Neuronal stem cell (in vitro differentiated cells): ENCODE measurements around the gene RHBG.

Experiments
- DNase-seq: peaks from one replicate; pipeline ENCODE4 v3.0.0-alpha.2; 2013; ENCODE audit warnings: low spot score
- H2AFZ ChIP-seq: one replicate; pipeline ENCODE4 v1.6.1; 2013; ENCODE audit warnings: mild to moderate bottlenecking, low read length, inconsistent platforms
- H2AK5ac ChIP-seq: 2 replicates; pipeline ENCODE4 v1.6.1; 2013; ENCODE audit warnings: low read depth, mild to moderate bottlenecking, inconsistent platforms, low read length, moderate library complexity, mixed read lengths
- H2BK120ac ChIP-seq: 2 replicates; pipeline ENCODE4 v1.6.1; 2013; ENCODE audit warnings: low read depth, mild to moderate bottlenecking, inconsistent platforms, low read length, moderate library complexity, mixed read lengths
- H2BK12ac ChIP-seq: one replicate; pipeline ENCODE4 v1.6.1; 2013; ENCODE audit warnings: low read length, inconsistent platforms
- H2BK15ac ChIP-seq: 2 replicates; pipeline ENCODE4 v1.6.1; 2013; ENCODE audit warnings: mild to moderate bottlenecking, low read length, inconsistent platforms, mixed read lengths
- H2BK5ac ChIP-seq: one replicate; pipeline ENCODE4 v1.6.1; 2013; ENCODE audit warnings: inconsistent platforms, mild to moderate bottlenecking, low read length, moderate library complexity
- H3K14ac ChIP-seq: one replicate; pipeline ENCODE4 v1.6.1; 2013; ENCODE audit warnings: low read length, inconsistent platforms
- H3K18ac ChIP-seq: 2 replicates; pipeline ENCODE4 v1.6.1; 2013; ENCODE audit warnings: low read length, inconsistent platforms
- H3K23ac ChIP-seq: 2 replicates; pipeline ENCODE4 v1.6.1; 2013; ENCODE audit warnings: low read depth, mild to moderate bottlenecking, mixed read lengths, low read length, inconsistent platforms; ENCODE audit not compliant: poor library complexity
- H3K27ac ChIP-seq: replicated peaks from 3 replicates; pipeline ENCODE4 v1.5.1; 2013; ENCODE audit warnings: low read length, inconsistent platforms
- H3K27me3 ChIP-seq, 3 experiments: 2 replicates each; pipeline ENCODE4 v1.6.1; 2013; ENCODE audit warnings: low read length in 3 of 3, mild to moderate bottlenecking in 2 of 3, inconsistent platforms in 1 of 3, low read depth in 1 of 3, mixed read lengths in 1 of 3, moderate library complexity in 1 of 3; ENCODE audit not compliant: control insufficient read depth in 3 of 3, insufficient read depth in 3 of 3
- H3K36me3 ChIP-seq, 2 donors: replicated peaks in 1 of 2; 2 replicates each; pipeline ENCODE4 v1.6.1; 2013; ENCODE audit warnings: low read length in 2 of 2; ENCODE audit not compliant: control insufficient read depth in 2 of 2, insufficient read depth in 2 of 2
- H3K4ac ChIP-seq: 2 replicates; pipeline ENCODE4 v1.6.1; 2013; ENCODE audit warnings: inconsistent platforms, mild to moderate bottlenecking, low read length, moderate library complexity
- H3K4me1 ChIP-seq, 2 donors: 1 replicate in 1 of 2; 2 replicates in 1 of 2; pipeline ENCODE4 v1.6.1; 2013; ENCODE audit warnings: low read length in 2 of 2, low read depth in 1 of 2; ENCODE audit not compliant: control insufficient read depth in 2 of 2, insufficient read depth in 1 of 2
- H3K4me2 ChIP-seq: one replicate; pipeline ENCODE4 v1.6.1; 2013; ENCODE audit warnings: mild to moderate bottlenecking, low read length, inconsistent platforms; ENCODE audit not compliant: insufficient read depth, poor library complexity, severe bottlenecking
- H3K4me3 ChIP-seq, 2 donors: 2 replicates each; pipeline ENCODE4 v1.5.1; 2013; ENCODE audit warnings: low read length in 2 of 2, mild to moderate bottlenecking in 2 of 2, inconsistent platforms in 1 of 2, moderate library complexity in 1 of 2
- H3K79me1 ChIP-seq: one replicate; pipeline ENCODE4 v1.6.1; 2013; ENCODE audit warnings: low read depth, mild to moderate bottlenecking, inconsistent platforms, low read length, moderate library complexity
- H3K9ac ChIP-seq: one replicate; pipeline ENCODE4 v1.6.1; 2013; ENCODE audit warnings: mild to moderate bottlenecking, low read depth, low read length, inconsistent platforms; ENCODE audit not compliant: poor library complexity
- H3K9me3 ChIP-seq, 2 donors: replicated peaks in 1 of 2; 2 replicates each; pipeline versions ENCODE3 to v1.6.1; 2013; ENCODE audit warnings: low read length in 2 of 2, mild to moderate bottlenecking in 2 of 2, inconsistent platforms in 1 of 2, low read depth in 1 of 2, mixed read lengths in 1 of 2, moderate library complexity in 1 of 2; ENCODE audit not compliant: control insufficient read depth in 2 of 2, insufficient read depth in 1 of 2
- H4K8ac ChIP-seq: one replicate; pipeline ENCODE4 v1.6.1; 2013; ENCODE audit warnings: low read depth, mild to moderate bottlenecking, inconsistent platforms, low read length, moderate library complexity
- H4K91ac ChIP-seq: one replicate; pipeline ENCODE4 v1.6.1; 2013; ENCODE audit warnings: low read length, low read depth, mild to moderate bottlenecking, inconsistent platforms; ENCODE audit not compliant: poor library complexity
- WGBS, 2 donors: extraction: QIAGEN DNeasy Blood & Tissue Kit; methylation state at CpG; one replicate each; pipeline ENCODE4 v1.1.7; 2013; ENCODE audit warnings: missing lambda C conversion rate in 2 of 2, mixed read lengths in 1 of 2; ENCODE audit not compliant: insufficient read length in 2 of 2, insufficient replicate concordance in 1 of 2; ENCODE audit errors: extremely low coverage in 2 of 2; 5-methylcytosine and 5-hydroxymethylcytosine counted together

Gene RHBG

DNA sequence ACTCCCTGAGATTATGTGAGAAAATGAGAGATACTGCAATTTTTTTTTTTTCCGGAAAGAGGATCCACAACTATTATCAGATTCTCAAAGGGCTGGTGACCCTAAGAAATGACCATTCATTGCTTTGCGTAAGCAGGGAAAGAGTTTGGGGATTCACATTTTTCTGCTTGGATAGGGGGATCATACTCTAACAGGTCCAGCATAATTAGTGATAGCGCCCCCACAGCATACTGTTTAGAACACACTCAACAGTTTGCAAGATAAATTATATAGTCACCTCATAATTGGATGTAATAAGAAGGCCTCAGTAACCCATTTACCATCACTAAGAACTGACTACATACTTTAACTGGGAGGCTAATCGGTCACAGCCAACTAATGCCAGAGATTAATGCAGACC, 32.8 kb upstream of the RHBG start:
- H3K4me1 ChIP-seq = peaks cover 2 to 5% of the 10 kb centered on the region in 2 donors
- no peak overlapping the region for H2BK5ac ChIP-seq
- no peaks in the 10 kb centered on the region for H3K27me3 ChIP-seq
- WGBS, 2 donors = no CpG with 5 or more reads among the region's 4 CpGs
- H3K4me3 ChIP-seq = peak overlapping the region in 1 of 2 donors; percentile 57
- H3K9me3 ChIP-seq = no peaks in the 10 kb centered on the region
- H3K23ac ChIP-seq = no peak overlapping the region
- no peak overlapping the region for H3K9ac ChIP-seq
- no peak overlapping the region for H2BK15ac ChIP-seq
- no peak overlapping the region for H2AFZ ChIP-seq
- no peak overlapping the region for H4K91ac ChIP-seq
- H2AK5ac ChIP-seq = no peak overlapping the region
- no peaks in the 10 kb centered on the region for H3K79me1 ChIP-seq
- no peak overlapping the region for H3K27ac ChIP-seq
- H3K36me3 ChIP-seq = peaks cover 17 to 57% of the 10 kb centered on the region in 2 donors
- no peak overlapping the region for H3K4me2 ChIP-seq
- no peak overlapping the region for H2BK120ac ChIP-seq
- H3K18ac ChIP-seq = no peak overlapping the region
- no peak overlapping the region for H4K8ac ChIP-seq
- no peak overlapping the region for H2BK12ac ChIP-seq
- H3K14ac ChIP-seq = no peak overlapping the region
- DNase-seq = no peak
- no peak overlapping the region for H3K4ac ChIP-seq

DNA sequence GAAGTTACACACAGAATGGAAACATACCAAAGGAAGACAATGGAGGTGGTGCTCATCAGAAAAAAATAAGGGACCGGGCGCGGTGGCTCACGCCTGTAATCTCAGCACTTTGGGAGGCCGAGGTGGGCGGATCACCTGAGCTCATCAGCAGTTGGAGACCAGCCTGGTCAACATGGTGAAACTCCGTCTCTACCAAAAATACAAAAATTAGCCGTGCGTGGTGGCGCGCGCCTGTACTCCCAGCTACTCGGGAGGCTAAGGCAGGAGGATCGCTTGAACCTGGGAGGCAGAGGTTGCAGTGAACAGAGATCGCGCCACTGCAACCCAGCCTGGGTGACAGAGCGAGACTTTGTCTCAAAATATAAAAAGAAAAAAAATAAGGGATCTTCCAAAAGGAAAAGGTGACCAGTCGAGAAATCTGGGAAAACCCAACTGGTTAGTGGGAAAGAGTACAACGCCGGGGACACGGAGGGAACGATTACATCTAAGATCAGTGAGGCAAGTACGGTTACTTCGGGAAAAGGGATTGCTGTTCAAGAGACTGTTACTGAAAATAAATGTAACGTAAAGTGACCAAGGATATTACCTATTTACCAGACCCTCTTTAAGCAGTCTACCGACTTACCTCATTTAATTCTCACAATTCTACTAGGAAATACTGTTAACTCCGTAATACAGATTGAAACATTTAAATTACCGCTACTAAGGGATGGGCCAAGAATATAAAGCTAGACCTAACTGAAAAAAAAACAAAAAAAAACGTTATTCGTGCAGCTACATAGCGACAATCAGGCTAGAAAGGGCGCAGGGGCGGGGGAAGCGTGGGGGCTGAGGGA, 31.7 kb upstream of the RHBG start:
- no peak overlapping the region for H4K91ac ChIP-seq
- no peaks in the 10 kb centered on the region for H3K9me3 ChIP-seq
- H2BK12ac ChIP-seq = no peak overlapping the region
- H2BK5ac ChIP-seq = no peak overlapping the region
- no peak overlapping the region for H2BK15ac ChIP-seq
- H2AK5ac ChIP-seq = no peak overlapping the region
- H3K79me1 ChIP-seq = no peaks in the 10 kb centered on the region
- no CpG with 5 or more reads among the region's 34 CpGs for WGBS, 2 donors
- H3K27ac ChIP-seq = no peak overlapping the region
- H3K23ac ChIP-seq = no peak overlapping the region
- no peak overlapping the region for H3K4ac ChIP-seq
- peaks cover 14 to 46% of the 10 kb centered on the region in 2 donors for H3K36me3 ChIP-seq
- peak overlapping the region; percentile 96 for H3K18ac ChIP-seq
- H2BK120ac ChIP-seq = no peak overlapping the region
- peaks cover 0 to 1% (median 0%) of the 10 kb centered on the region in 3 experiments for H3K27me3 ChIP-seq
- no peak overlapping the region for H4K8ac ChIP-seq
- peaks cover 2 to 5% of the 10 kb centered on the region in 2 donors for H3K4me1 ChIP-seq
- H3K4me3 ChIP-seq = peak overlapping the region; percentile 57 to 94
- H2AFZ ChIP-seq = peak overlapping the region; percentile 58
- no peak overlapping the region for H3K14ac ChIP-seq
- H3K9ac ChIP-seq = peak overlapping the region; percentile 88
- H3K4me2 ChIP-seq = peak overlapping the region; percentile 70
- DNase-seq = no peak

DNA sequence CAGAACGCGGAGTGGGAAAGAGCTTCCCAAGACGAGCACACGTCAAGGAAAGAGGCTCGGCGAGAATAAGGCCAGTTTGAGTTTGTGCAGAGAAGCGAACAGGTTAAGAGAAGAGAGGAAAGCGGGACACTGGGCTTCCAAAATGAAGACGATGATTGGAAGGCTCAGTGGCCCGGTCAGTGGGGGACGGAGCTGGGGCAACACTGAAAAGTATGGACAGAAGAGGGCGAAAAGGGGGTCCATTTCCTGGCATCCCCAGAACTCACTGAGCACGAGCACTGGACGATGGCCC, 31.2 kb upstream of the RHBG start:
- Histone ChIP-seq H2BK12ac (no peak overlapping the region), H3K23ac (peak overlapping the region; percentile 60), H4K8ac (no peak overlapping the region), H2AK5ac (no peak overlapping the region), H2BK15ac (no peak overlapping the region), H3K14ac (no peak overlapping the region), H2BK5ac (no peak overlapping the region), H3K18ac (peak overlapping the region; percentile 96), H3K4me1 (peaks cover 2 to 5% of the 10 kb centered on the region in 2 donors), H3K27ac (peak overlapping the region; percentile 67), H3K27me3 (peaks cover 0 to 5% (median 0%) of the 10 kb centered on the region in 3 experiments), H3K9ac (peak overlapping the region; percentile 88), H3K36me3 (peaks cover 12 to 41% of the 10 kb centered on the region in 2 donors), H4K91ac (no peak overlapping the region), H3K4me3 (peak overlapping the region; percentile 57 to 94), H2AFZ (peak overlapping the region; percentile 58), H3K9me3 (no peaks in the 10 kb centered on the region), H3K4ac (no peak overlapping the region), H2BK120ac (no peak overlapping the region), H3K79me1 (no peaks in the 10 kb centered on the region), H3K4me2 (peak overlapping the region; percentile 42)
- no peak for DNase-seq
- WGBS, 2 donors = no CpG with 5 or more reads among the region's 14 CpGs

DNA sequence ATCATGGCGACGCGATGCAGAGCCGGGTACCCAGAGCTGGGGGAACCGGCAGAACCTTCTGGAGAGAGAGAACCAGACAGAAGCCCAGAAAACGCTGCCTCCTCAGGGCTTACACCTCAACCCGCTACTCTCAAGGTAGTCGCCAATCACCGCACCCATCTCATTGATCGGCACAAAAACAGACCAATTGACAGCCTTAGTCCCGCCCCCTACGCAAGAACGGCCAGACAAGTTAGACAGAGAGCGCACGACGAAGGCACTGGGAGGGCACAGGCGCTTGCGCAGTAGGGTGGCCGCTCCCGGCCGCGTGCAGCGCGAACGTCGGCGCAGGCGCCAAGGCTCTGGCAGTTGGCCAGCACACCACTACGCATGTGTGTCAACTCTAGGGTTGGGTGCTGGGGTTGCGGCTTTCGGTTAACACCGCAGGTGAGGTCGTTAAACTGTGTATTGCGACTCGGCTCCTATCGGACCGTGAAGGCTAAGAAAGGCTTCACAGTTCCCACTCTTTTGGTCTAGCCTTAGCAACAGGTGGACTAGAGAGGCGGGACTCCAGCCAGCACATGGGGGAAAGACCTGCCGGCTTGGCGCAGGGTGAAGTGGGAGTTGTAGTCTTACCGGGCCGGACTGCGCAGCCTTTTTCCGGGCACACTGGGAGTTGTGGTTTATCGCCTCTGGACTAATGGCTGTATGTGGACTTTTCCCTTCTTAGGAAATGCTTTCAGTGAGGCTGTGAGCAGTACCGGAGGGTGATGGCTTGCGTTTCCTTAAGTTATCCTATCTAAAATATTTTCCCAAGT, 30.6 kb upstream of the RHBG start, which contains the start of the genes CCT3 and TSACC:
Gene CCT3 (minus strand): TSS at position 113 of the 797 bp plus-strand sequence. CDS start 108 bp downstream, at position 5.
Gene TSACC (plus strand): TSS at position 347 of the 797 bp plus-strand sequence. CDS start 1,232 bp downstream, outside the sequence.
- no CpG with 5 or more reads among the region's 47 CpGs for WGBS, 2 donors

More for the DNA sequence above, 30.6 kb upstream of the RHBG start, which contains the start of the genes CCT3 and TSACC:
- no peak within 1 kb of the TSS for H3K4ac ChIP-seq
- peaks cover 0 to 9% (median 0%) of the 10 kb centered on the region in 3 experiments for H3K27me3 ChIP-seq
- no peak within 1 kb of the TSS for H2AK5ac ChIP-seq
- no peak within 1 kb of the TSS for H2BK120ac ChIP-seq
- peaks cover 12 to 35% of the 10 kb centered on the region in 2 donors for H3K36me3 ChIP-seq
- peak within 1 kb of the TSS; percentile 84 for H2BK5ac ChIP-seq
- H4K91ac ChIP-seq = no peak within 1 kb of the TSS
- H3K23ac ChIP-seq = peak within 1 kb of the TSS; percentile 60
- peak within 1 kb of the TSS; percentile 57 to 94 for H3K4me3 ChIP-seq
- DNase-seq = peak; percentile 100
- H2BK12ac ChIP-seq = peak within 1 kb of the TSS; percentile 88
- H3K9ac ChIP-seq = peak within 1 kb of the TSS; percentile 88
- H2BK15ac ChIP-seq = no peak within 1 kb of the TSS
- H3K4me2 ChIP-seq = peak within 1 kb of the TSS; percentile 77
- H3K9me3 ChIP-seq = no peaks in the 10 kb centered on the region
- no peak within 1 kb of the TSS for H4K8ac ChIP-seq
- H2AFZ ChIP-seq = peak within 1 kb of the TSS; percentile 95
- H3K4me1 ChIP-seq = peaks cover 2 to 5% of the 10 kb centered on the region in 2 donors
- no peak within 1 kb of the TSS for H3K14ac ChIP-seq
- peak within 1 kb of the TSS; percentile 67 for H3K27ac ChIP-seq
- peak within 1 kb of the TSS; percentile 96 for H3K18ac ChIP-seq
- H3K79me1 ChIP-seq = no peaks in the 10 kb centered on the region
